ENCODE data around the gene APPL1.

APPL1 gene, protein sequence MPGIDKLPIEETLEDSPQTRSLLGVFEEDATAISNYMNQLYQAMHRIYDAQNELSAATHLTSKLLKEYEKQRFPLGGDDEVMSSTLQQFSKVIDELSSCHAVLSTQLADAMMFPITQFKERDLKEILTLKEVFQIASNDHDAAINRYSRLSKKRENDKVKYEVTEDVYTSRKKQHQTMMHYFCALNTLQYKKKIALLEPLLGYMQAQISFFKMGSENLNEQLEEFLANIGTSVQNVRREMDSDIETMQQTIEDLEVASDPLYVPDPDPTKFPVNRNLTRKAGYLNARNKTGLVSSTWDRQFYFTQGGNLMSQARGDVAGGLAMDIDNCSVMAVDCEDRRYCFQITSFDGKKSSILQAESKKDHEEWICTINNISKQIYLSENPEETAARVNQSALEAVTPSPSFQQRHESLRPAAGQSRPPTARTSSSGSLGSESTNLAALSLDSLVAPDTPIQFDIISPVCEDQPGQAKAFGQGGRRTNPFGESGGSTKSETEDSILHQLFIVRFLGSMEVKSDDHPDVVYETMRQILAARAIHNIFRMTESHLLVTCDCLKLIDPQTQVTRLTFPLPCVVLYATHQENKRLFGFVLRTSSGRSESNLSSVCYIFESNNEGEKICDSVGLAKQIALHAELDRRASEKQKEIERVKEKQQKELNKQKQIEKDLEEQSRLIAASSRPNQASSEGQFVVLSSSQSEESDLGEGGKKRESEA

DNA sequence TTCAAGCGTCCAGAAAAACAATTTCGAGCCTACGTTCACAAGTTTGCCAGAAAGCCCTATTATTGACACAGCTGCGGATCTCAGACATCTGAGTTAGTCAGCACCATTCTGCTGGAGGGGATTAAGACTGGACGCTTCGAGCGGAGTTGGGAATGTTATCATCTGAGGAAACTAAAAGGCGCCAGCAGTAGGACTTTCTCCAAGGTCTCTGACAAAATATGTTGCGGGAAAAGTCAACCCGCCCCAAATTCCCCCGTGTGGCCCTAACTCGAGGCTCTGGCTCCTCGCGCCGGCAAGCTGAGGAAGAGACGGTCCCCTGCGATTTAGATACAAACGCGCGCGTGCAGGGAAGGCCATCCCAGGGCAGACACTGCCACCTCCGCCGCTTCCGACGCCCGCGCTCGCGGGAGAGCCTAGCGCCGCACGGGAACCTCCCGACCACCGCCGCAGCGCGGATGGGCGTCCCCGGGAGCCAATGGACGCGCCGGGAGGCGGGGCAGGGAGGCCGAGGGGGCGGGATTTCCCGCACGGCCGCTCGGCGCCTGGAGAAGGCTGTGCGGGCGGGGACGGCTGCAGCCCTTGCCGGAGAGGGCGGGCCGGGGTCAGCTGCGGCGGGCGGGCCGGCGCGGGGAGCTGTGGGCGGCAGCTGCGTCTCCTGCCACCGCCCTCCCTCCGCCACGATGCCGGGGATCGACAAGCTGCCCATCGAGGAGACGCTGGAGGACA, at the start of gene APPL1:
TSS of gene APPL1 (plus strand) at position 526 of the 726 bp plus-strand sequence. CDS start at position 681, 155 bp downstream.
- peak; percentile 56 to 82 for DNase-seq (ENCODE audit: low read depth in 2 of 2)

DNA sequence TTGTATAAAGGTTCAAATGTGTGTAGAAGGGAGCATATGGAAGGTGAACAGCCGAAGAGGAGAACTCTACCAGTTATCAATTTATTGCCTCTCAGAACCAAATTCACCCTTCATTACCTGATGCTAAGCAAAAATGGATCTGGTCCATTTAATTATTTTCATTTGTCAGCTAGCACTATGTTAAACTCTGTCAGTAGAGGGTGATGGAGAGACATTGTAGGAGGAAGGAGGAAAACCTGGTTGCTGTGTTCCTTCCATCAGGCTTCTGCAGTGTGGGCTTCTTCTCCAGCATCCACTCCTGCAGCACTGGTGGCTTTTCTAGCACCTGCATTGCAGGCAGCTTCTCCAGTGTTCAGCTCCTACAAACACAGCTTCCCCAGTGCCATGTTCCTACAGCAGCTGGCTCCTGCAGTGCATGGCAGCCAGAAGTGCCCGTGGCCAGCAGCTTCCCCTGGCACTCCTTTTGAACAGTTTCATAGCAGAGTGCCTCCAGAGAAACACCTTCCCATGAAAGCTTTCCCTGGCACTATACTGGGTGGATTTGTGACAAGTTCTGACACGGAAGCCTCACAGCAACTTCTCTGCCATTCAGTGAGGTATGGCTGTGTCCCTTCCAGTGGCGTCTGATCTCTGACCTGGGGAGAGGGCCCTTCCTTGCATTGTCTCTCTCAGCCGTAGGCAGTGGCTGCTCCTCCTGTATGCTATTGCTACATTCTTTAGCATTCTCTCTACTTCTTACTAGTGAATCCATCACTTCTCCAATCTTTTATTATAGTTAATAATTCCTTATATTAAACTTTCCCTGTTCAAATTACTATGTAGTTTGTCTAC, 47.7 kb upstream of the APPL1 start:
- DNase-seq (ENCODE audit: low read depth in 2 of 2), result no peak

DNA sequence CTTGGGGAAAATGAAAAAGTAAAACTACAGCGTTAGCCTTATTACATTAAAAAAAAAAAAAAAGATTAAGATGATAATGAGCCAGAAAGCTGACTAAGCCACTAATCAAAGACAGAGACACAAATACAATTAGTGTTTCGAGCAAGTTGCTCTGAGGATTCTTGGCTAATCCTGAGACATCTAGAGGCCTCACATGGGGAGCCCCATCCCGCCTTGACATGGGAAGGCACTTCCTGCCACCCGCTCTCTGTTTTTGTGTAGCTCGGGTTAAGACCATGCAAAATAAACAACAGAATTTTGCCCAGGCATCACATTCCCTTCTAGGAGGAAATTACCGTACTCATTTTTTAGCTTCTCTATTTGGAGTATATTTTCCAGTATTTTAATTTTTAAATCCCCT, 43.0 kb upstream of the APPL1 start:
- DNase-seq (ENCODE audit: low read depth in 2 of 2), result no peak

DNA sequence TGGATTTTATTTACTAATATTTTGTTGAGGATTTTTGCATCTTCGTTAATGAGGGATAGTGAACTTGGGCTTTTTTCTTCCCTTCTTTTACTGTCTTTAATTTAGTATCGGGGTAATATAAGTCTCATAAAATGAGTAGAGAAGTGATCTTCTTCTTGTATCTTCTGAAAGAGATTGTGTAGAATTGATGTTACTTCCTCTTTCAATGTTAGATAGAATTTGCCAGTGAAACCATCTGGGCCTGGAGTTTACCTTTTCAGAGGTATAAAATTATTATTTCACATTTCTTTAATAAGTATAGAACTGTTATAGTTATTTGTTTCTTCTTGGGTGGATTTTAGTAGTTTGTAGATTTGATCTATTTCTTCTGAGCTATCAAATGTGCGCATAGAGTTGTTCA, 35.5 kb upstream of the APPL1 start:
- no peak for DNase-seq (ENCODE audit: low read depth in 2 of 2)

DNA sequence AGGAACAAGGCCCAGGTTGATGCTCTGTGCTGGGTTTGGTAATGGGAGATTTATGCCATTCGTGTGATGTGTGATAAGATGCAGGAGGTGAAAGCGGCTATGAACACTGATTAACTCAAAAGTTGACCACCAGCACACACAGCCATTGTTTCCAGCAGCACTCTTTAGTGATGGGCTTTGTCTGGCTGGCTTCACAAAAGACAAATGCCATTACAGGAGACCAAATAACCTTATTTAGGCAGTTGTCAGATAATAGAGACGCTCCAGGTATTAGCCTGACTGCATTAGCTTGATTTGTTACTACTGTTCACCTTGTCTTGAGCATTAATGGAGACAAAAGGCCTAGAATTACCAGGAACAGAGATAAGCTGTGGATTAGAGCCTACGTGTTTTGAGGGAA, 32.9 kb upstream of the APPL1 start:
- DNase-seq (ENCODE audit: low read depth in 2 of 2), result no peak

DNA sequence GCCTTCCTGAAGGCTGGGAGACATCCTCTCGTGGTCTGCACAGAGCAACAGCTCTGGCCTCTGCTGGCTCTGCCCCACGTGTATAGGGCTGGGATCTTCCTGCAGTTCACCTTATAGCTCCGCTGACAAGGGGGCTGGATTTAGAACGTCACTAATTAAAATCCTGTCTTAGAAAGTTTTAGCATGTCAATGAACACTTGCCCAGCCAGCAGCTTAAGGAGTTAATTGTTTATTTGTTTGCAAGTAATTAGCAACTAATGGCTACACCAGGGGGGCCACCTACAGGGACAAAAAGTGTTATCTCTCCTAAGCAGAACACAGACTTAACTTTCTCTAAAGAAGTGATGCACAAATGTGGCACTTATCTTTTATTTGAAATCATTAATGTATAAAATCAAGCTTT, 27.6 kb upstream of the APPL1 start, which contains the start of gene HESX1:
TSS of gene HESX1 (minus strand) at position 84 of the 403 bp plus-strand sequence. CDS start at position 24, 60 bp downstream.
- no peak for DNase-seq (ENCODE audit: low read depth in 2 of 2)

DNA sequence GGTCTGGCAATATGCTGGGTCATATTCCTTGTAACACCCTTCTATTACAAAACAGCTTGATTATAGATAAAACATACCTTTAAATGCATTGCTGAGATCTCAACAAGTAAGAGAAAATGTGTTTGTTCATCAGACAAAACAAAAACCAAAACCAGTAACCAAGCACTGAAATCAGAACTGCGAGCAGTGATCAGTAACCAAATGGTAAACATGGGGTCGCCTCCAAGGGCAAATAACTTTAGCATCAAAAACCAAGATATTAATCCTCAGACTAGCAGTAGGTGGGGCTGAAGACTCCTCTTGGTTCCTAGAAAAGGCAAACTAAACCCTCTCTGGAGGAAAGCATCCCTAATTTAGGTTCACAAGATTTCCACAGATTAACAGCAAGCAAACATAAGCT, 21.1 kb upstream of the APPL1 start:
- no peak for DNase-seq (ENCODE audit: low read depth in 2 of 2)

DNA sequence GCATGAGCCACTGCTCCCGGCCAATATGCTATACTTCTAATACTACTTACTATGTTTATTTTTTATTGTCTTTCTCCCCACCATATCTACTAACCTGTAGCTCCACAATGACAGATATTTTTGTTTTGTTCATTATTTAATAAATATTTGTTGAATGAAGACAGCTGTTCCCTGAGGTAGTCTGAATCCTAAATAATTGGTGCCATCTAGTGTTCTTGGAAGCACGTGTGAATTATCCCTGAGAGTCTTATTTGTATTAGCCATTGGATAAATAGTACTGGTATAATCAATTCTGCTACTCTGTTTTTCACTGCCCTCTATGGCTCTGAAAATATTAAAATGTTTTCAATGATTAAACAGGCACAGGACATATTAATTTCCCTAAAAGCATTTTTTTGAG, 5.6 kb upstream of the APPL1 start:
- no peak for DNase-seq (ENCODE audit: low read depth in 2 of 2)

DNA sequence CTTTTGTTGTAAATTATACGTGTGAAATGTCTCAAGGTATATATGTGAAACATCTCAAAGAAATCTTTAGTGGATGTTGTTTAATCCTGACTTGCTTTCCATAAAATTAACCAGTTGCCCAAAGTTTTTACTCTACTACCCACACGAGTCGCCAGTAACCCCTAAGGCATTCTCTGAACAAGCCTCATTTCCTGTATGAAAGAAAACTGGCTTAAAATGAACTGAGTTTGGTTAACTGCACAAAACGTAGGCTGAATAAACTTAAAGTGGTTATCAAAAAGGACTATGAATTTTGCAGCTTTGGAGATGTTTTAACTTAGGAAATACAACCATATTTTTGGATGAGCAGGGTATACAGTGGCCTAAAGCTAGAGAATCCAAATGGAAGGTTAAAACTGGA, 2.7 kb upstream of the APPL1 start:
- DNase-seq (ENCODE audit: low read depth in 2 of 2), result no peak

DNA sequence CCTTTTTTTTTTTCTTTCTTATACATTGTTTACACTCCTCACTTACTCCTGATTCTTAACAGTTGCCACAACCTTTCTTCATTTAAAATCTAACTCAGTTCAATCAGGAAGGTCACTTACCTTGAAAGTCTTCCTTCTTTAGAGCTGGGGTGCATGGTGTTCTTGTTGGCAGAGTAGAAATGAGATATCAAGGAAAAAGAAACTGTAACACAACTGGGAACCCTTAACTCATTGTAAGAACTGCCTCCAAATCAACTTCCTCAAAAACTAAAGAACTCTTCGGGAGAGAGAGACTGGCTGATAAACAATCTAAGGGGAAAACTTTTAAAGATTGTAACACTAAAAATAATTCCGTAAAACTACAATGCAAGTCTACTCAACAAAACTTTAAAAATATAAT, 1.4 kb upstream of the APPL1 start:
- DNase-seq (ENCODE audit: low read depth in 2 of 2), result no peak

DNA sequence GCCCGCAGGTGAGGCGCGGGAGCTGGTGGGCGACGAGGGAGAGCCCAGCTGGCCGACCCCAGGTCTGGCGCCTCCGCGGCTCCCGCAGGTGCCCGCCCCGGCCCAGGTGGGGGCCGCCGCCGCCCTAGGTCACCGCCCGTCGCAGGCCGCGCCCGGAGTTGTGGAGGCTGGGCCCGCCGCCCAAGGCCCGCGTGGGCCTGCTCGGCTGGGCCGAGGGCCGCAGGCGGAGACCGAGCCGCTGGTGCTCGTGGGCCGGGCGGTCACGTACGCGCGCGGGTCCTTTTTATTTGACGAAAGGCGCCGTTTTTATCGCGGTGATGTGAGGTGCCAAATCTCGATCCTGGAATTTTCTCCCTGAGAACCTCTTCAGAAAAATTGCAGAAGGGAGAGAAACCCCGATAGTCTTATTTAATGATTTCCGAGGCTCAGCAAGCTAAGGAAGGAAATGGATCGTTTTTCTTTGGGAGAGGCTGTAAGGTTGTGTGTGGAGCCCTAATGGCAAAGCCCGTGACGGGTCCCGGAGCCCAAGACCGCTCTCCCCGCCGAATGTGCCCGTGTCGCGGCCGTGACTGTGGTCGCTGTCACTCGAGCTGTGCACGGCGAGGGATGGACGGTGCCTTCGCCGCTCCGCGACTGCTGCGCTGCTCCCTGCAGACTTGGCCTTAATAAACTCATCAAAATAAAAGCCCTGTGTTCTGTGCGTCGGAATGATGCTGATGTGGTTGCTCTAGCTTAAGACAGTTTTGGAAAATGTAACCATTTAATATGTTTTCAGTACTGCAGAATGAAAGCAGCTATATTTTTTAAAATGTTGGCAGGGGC, 612 bp downstream of the APPL1 start:
- DNase-seq (ENCODE audit: low read depth in 2 of 2), result no peak

DNA sequence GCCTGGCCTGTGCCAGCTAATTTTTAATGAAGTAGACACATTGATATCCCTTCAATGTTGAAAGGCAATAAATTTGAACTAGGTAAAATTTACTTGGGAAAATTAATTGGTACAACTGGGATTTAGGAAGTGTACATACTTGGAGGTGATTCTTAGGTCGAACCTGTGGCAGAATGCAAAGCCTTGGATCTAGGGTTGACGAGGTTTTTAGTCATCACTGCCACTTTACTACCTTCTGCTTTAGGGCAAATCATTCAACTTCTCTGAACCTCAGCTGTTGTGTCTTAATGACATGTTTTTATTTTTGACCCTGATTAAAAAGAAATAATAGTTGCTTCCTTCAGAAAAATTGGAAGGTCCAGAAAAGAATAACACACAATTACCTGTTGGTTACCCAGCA, 2.5 kb downstream of the APPL1 start:
- DNase-seq (ENCODE audit: low read depth in 2 of 2), result no peak

DNA sequence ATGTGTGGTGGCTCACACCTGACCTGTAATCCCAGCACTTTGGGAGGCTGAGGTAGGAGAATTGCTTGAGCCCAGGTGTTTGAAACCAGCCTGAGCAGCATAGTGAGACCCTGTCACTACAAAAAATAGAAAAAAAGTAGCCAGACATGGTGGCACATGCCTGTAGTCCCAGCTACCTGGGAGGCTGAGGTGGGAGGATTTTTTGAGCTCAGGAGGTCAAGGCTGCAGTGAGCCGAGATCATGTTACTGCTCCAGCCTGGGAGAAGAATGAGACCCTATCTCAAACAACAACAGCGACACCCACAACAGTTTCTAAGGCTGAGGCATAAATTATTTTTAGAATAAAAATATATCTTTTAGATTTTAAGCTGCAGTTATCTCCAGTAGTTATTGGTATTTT, 6.3 kb downstream of the APPL1 start:
- no peak for DNase-seq (ENCODE audit: low read depth in 2 of 2)

DNA sequence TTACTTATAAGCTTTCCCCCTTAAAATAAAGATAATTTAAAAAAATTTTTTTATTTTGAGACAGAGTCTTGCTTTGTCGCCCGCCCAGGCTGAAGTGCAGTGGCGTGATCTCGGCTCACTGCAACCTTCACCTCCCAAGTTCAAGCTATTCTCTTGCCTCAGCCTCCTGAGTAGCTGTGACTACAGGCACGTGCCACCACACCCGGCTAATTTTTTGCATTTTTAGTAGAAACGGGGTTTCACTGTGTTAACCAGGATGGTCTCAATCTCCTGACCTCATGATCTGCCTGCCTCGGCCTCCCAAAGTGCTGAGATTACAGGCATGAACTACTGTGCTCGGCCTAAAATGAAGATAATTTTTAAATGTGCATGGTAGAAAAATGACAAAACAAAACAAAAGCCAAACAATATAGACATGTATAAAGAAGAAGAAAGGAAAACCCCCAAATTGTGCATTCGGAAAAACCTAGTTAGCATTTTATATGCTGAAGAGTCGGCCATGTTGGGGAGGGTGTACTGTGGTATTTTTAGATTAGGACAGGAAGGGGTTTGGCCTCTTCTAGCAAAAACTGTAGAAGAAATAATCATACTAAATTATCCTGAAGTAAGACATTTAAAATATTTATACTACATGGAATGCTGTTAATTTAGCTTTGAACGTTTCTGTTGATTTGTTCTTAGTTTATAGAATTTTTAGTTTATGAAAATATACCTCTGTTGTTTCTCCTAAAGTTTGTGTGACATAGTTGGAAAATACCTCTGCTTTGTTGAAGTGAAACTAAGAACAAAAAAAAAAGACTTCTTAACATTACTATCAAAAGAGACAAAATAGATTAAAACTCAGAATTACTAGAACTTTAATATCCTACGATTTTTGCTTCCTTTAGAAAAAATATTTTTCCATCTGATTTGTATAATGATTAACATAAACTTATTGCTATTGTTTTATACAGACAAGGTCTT, 7.4 kb downstream of the APPL1 start:
- DNase-seq (ENCODE audit: low read depth in 2 of 2), result no peak

DNA sequence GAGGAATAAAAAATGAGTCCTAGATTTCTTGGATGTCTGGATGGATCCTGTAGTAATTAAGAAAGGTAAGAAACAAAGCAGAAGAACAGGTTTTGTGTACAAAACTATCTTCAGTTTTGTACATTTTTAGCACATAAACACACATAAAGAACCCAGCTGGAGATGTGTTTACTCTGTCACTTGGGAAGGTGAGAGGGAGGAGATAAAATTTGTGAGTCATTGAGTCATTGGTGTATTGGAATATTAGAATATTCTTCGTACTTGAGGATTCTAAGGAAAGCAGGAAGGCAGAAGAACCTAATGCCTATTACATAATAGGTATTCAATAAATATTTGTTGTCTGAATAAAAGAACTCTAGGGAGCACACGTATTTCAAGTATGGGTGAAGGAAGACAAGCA, 17.4 kb downstream of the APPL1 start:
- no peak for DNase-seq (ENCODE audit: low read depth in 2 of 2)

DNA sequence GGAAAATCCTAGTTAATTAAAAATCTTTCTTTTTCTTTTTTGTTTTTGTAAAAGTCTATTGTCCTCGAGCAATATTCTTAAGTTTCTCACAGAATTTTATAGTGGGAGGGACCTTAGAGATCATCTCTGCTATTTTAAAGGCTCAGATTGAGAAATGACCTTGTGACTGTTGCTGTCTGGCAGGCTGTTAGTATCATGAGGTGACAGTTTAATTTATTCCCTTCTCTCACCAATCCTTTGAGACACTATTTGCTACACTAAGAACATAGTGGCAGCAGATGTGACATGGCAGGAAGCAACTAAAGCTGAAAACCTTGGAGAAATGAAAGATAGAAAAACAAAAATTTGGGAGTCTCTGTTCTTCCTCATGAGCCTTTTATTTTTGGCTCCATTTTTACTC, 24.9 kb downstream of the APPL1 start:
- no peak for DNase-seq (ENCODE audit: low read depth in 2 of 2)

DNA sequence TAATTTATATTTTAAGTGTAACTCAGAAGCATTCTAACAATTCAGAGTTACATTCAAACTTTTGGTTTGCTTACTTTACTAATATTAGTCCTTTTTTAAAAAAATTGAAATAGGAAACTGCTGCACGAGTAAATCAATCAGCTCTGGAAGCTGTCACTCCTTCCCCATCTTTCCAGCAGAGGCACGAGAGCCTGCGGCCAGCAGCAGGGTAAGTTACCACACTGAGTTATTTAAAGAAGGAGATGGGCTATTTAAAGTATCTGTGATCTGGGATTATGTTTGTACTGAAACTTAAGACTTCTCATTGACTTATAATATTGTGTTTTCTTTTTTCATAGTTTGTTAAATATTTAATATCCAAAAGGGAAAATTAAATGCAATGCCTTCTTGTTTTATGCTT, 29.3 kb downstream of the APPL1 start:
- no peak for DNase-seq (ENCODE audit: low read depth in 2 of 2)

DNA sequence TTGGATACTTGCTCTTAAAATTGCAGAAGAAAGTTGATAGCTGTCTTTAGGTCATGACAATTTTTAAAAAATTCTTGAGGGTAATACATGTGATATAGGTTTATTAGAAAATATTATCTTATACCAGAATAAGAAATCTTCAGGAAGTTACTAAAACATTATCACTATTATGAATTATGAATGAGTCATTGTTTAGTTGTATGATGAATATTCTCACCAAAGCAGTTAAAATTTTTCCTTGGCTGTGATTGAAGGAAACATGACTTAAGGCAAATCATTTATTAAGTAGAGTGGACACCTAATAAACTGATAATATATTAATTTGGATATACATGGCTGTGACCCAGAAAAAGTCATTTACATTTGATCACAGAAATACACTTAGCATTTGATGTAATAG, 30.1 kb downstream of the APPL1 start:
- no peak for DNase-seq (ENCODE audit: low read depth in 2 of 2)

DNA sequence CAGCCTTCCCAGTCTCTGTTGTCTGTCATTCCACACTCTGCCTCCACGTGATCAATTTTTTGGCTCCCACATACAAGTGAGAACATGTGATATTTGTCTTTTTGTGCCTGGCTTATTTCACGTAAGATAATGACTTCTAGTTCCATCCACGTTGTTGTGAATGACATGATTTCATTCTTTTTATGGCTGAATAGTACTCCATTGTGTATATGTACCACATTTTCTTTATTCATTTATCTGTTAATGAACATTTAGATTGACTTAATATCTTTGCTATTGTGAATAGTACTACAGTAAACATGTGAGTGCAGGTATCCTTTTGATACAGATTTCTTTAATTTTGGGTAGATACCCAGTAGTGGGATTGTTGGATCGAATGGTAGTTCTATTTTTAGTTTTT, 33.6 kb downstream of the APPL1 start:
- no peak for DNase-seq (ENCODE audit: low read depth in 2 of 2)

DNA sequence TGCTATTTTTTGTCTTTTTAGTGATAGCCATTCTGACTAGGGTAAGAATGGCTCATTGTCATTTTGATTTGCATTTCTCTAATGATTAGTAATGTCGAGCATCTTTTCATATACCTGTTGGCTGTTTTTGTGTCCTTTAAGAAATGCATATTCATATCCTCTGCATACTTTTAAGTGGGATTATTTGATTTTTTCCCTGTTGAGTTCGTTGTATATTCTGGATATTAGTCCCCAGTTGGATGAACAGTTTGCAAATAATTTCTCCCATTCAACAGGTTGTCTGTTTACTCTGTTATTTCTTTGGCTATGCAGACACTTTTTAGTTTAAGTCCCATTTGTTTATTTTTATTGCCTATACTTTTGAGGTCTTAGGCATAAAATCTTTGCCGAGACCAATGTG, 34.4 kb downstream of the APPL1 start:
- no peak for DNase-seq (ENCODE audit: low read depth in 2 of 2)
